Activated CD4-positive, alpha-beta T cell treated with anti-CD3 and anti-CD28 coated beads for 1 hour (primary cell): ENCODE measurements around the gene TIAM2.
"Not testable (repeated sequence)": the region's sequence is repeated elsewhere in the genome, so short reads cannot be mapped to it uniquely, and the experiment has no call there.

Experiments
- DNase-seq: peaks from one replicate; pipeline ENCODE4 v3.0.0-alpha.2; 2020

The TIAM2 gene

DNA sequence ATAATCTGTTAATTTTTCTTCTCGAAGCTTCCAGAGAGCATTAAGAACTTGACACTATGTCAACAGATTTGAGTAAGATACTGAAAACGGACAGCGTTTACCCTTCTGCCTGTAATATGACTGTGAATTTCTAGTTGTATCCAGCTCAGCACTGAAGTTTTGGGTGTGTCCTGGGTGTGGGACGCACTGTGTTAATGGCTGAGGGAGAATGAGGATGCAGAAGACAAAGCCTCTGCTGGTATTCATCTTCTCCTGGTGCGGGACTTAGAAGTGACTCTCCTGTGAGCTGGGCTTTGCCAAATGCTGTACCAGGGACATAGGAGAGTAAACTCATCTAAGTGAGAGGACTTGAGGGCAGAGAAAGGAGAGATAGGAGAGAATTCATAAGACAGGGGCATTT is 178.4 kb downstream of the TIAM2 start:
- DNase-seq = no peak

DNA sequence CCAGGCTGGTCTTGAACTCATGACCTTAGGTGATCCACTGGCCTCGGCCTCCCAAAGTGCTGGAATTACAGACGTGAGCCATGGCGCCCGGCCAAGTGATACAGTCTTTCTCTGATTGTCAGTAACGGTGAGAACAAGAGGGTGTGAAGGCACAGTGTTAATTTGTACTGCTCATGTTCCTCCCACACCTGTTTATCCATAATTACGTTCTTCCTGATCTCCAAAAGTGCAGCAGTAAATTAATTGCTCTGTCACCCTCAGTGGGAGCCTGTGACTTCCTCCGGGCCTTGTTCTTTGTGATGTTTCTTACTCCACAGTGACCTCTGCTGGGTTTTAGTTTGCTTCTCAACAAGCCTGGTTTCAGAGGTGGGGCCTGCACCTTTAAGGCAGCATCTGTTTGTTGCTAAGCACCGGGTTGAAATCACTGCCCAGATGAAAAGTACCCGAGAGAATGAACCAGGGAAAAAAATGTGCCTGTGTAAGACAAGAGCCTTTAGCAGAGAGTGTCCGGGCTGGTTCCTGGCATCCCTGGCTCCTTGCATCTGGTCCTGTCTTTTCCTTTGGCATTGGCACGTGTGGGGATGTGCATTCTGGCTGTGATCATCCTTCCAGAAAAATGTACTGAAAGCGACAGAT is 179.6 kb downstream of the TIAM2 start:
- DNase-seq = peak; percentile 35

GRCh38 chr6:155177363-155177961 is 182.3 kb downstream of the TIAM2 start:
- DNase-seq = no peak

GRCh38 chr6:155181498-155181897 is 186.4 kb downstream of the TIAM2 start:
- DNase-seq = no peak

DNA sequence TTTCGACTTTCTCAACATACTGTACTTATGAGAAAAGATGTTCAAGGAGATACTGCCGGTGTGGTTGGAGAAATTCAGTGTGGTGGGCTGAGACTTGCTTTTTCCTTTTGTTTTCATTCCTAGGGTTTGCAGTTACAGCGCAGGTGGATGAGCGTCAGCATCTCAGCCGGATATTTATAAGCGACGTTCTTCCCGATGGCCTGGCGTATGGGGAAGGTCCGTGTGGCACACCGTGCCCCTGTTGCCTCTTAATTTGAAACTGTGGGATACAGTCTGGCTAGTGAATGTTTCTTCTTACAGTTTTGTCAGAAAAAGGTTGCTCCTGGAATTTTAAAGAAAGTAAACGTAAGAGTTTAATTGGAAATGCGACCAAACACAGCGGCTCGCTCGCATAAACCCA is 187.0 kb downstream of the TIAM2 start:
- no peak for DNase-seq

DNA sequence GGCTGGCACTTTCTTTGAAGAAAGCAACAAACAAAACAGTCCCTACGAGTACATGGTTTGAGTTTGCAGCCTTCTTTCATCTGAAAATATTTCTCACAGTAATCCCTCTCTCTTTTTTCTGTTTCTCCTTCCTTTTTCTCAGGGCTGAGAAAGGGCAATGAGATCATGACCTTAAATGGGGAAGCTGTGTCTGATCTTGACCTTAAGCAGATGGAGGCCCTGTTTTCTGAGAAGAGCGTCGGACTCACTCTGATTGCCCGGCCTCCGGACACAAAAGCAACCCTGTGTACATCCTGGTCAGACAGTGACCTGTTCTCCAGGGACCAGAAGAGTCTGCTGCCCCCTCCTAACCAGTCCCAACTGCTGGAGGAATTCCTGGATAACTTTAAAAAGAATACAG is 188.0 kb downstream of the TIAM2 start:
- no peak for DNase-seq

DNA sequence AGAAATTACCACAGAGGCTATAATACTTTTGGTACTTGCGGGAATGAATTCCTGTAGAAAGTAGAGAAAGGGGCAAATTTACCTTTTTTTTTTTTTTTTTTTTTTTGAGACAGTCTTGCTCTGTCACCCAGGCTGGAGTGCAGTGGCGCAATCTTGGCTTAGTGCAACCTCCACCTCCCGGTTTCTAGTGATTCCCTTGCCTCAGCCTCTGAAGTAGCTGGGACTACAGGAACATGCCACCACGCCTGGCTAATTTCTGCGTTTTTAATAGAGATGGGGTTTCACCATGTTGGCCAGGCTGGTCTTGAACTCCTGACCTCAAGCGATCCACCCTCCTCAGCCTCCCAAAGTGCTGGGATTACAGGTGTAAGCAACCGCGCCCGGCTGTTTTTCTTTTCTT is 189.9 kb downstream of the TIAM2 start:
- DNase-seq = not testable (repeated sequence)

- DNase-seq = no peak
Measured at GRCh38 chr6:155185544-155185943, 190.4 kb downstream of the TIAM2 start.

DNA sequence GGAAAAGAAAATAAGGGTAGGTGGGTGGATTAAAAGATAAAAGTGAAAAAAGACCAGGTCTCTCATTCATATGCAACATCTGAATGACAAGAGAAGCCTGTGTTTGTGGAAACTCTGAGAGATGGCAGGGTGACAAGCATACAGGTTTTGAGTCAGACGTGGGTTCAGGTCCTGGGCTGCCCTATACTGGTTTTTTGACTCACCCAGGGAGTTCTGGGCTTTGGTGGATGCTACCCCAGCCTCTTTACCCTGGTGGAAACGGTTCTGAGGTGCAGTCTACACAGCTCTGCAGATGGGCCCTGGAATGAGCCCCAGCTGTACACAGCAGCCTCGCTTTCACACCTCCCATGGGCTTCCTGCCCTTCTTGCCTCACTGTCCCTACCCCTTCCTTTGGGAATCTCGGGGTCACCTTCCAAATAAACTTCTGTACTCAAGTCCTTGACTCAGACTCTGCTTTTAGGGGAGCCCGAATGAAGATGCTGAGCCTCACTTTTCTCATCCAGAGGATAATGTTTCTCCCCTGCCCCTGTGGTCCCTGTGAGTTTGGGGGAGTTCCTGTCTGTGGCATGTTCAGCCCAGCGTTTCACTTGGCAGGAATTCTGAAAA is 191.0 kb downstream of the TIAM2 start:
- peak; percentile 13 for DNase-seq

- no peak for DNase-seq
Measured at GRCh38 chr6:155187106-155187505, 192.0 kb downstream of the TIAM2 start.

- DNase-seq = no peak
Measured at GRCh38 chr6:155187994-155188706, 193.0 kb downstream of the TIAM2 start.

- DNase-seq = no peak
Measured at GRCh38 chr6:155188707-155189496, 193.8 kb downstream of the TIAM2 start.

GRCh38 chr6:155190677-155191076 is 195.6 kb downstream of the TIAM2 start:
- no peak for DNase-seq

DNA sequence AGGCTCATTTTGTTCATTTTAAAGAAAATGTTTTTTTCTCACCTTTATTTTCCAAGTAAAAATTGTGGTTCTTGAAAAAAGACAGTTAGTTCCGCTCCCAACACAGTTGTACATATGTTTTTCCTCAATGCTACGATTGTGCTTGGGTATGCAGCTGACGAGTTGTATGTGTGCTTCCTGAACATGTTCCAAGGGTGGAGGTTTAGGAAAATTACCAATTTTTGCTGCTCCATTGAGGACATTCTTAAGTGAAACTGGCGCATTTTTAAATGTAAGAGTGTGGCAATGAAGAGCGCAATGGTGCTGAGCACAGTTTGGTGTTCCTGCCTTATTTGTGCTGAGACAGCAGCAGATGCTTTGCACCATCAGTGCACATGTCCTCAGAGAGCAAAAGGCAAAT is 198.4 kb downstream of the TIAM2 start:
- DNase-seq = no peak

GRCh38 chr6:155194399-155194798 is 199.3 kb downstream of the TIAM2 start:
- DNase-seq = no peak

- DNase-seq = no peak
Measured at GRCh38 chr6:155195903-155196302, 200.8 kb downstream of the TIAM2 start.

- no peak for DNase-seq
Measured at GRCh38 chr6:155196911-155197310, 201.8 kb downstream of the TIAM2 start.

DNA sequence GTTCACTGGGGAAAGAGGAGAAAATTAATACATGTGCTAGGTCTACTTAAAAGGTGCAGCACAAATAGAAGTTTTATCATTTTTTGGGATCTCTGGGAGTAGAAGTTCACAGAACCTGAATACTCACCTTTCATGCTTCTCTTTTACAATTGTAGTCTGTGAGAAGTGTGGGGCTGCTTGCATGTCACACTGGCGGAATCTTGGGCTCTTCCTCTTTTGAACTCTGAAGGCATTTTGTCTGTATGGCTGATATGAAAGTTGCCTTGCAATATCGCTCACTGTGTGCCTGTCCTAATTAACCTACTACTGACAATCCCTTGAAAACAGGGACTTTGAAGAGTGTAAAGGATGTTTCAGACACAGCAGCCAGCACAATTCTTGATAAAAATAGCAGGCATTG is 202.8 kb downstream of the TIAM2 start:
- no peak for DNase-seq

GRCh38 chr6:155200012-155200411 is 204.9 kb downstream of the TIAM2 start:
- no peak for DNase-seq

GRCh38 chr6:155201461-155202226 is 206.5 kb downstream of the TIAM2 start:
- no peak for DNase-seq

DNA sequence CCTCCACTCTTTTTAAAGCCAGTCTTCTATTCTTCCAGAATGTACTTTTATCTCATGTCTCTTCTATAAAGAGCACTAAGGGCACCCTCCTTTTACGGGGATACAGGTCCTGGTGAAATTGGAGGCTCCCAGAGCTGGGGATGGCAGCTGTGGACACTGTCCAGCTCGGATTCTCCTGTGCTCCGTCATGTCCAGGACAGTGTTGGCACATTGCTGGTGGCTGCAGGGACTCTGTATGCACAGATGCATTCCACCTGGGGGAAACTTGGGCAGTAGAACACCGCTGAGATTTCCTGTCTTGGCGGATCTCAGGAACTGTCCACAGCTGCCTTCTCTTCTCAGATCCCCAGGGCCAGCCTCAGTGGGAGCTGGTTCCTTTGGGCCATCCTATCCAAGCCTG is 212.1 kb downstream of the TIAM2 start:
- DNase-seq = no peak

DNA sequence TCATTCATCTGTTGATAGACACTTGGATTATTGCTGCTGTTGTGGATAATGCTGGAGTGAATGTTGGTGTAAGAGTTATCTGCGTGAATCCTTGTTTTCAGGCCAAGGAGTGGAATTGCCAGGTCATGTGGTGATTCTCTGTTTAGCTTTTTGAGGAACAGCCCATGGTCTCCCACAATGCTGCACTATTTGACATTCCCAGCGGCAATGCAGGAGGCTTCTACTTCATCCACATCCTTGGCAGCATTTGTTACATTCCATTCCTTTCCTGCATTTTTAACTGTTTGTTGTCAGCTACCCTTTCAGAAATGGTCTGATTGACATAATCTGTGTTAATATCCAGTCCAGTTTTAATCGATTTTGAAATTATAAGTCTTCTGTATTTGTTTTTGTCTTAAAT is 217.0 kb downstream of the TIAM2 start:
- DNase-seq = no peak
